ENCODE data around the gene DSTN.

DSTN gene

GRCh38 chr20:17571153-17571527 is 1.3 kb downstream of the DSTN start:
- H3K4me3 ChIP-seq (ENCODE audit: low read length), result peak overlapping the region; percentile 68
- DNase-seq (ENCODE audit: low read depth, low spot score), result no peak

- no peak overlapping the region for H3K4me3 ChIP-seq (ENCODE audit: low read length)
- DNase-seq (ENCODE audit: low read depth, low spot score), result no peak
These were observed 2.3 kb downstream of the DSTN start for GRCh38 chr20:17572034-17572638.

DNA sequence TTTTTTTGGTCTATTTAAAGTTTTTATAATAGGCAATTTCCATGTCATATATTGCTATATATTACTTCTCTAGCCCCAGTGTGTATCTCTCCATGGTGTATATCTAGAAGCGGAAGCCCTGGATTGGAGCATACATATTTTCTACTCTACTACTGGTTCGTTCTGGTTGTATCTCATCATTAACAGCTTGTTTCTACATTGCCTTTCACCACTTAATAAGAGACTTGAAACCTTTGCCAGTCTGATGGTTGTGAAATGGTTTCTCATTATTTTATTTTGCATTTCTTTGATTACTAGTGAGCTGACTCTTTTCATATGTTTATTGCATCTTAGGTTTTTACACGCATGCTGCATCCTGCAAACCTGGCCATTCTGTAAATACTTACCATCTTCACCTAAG is 3.6 kb downstream of the DSTN start:
- DNase-seq (ENCODE audit: low read depth, low spot score), result no peak
- H3K4me3 ChIP-seq (ENCODE audit: low read length), result no peak overlapping the region

DNA sequence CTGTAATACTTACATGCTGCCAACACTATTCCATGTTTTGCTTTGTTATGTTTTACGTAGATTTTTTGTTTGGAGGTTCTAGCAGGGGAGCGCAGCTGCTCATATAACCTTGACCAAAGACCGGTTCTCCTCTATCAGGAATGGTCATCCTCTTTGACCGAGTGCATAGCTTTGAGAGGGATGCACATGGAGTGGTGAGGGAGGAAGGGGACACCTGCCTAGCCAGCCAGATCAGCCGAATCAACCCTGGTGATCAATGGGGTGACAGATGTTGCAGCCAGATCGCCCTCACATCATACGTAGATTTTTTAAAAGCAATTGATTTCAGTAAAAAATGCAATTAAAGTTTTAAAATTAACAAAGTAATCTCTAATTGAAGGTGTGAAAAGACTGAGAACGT is 6.3 kb downstream of the DSTN start:
- no peak overlapping the region for H3K4me3 ChIP-seq (ENCODE audit: low read length)
- DNase-seq (ENCODE audit: low read depth, low spot score), result no peak

GRCh38 chr20:17579369-17580039 is 9.6 kb downstream of the DSTN start:
- H3K4me3 ChIP-seq (ENCODE audit: low read length), result no peak overlapping the region
- no peak for DNase-seq (ENCODE audit: low read depth, low spot score)

- no peak overlapping the region for H3K4me3 ChIP-seq (ENCODE audit: low read length)
- no peak for DNase-seq (ENCODE audit: low read depth, low spot score)
These were observed 11.0 kb downstream of the DSTN start for GRCh38 chr20:17580895-17581294.

- DNase-seq (ENCODE audit: low read depth, low spot score), result no peak
- H3K4me3 ChIP-seq (ENCODE audit: low read length), result no peak overlapping the region
These were observed 13.3 kb downstream of the DSTN start for GRCh38 chr20:17583126-17583525.

DNA sequence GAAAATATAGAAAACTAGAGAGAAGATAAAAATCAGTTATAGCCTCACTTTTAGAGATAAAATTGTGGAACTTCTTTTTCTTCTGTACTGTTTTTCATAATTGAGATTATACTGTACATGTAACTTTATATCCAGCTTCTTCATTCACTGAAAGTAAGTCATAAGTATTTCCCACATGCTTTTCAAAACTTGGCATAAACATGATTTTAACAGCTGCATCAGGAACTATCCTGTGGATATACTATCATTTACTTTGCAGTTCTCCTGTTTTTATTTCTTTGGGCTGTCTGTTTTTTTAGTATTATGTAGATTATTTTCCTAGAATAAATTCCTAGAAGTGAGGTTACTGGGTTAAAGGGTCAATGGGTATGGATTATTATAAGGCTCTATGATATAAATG is 14.8 kb downstream of the DSTN start:
- DNase-seq (ENCODE audit: low read depth, low spot score), result no peak
- no peak overlapping the region for H3K4me3 ChIP-seq (ENCODE audit: low read length)

- H3K4me3 ChIP-seq (ENCODE audit: low read length), result no peak overlapping the region
- no peak for DNase-seq (ENCODE audit: low read depth, low spot score)
These were observed 16.4 kb downstream of the DSTN start for GRCh38 chr20:17586250-17586649.

GRCh38 chr20:17587148-17587547 is 17.3 kb downstream of the DSTN start:
- no peak overlapping the region for H3K4me3 ChIP-seq (ENCODE audit: low read length)
- no peak for DNase-seq (ENCODE audit: low read depth, low spot score)

GRCh38 chr20:17587824-17588223 is 17.9 kb downstream of the DSTN start:
- no peak for DNase-seq (ENCODE audit: low read depth, low spot score)
- H3K4me3 ChIP-seq (ENCODE audit: low read length), result no peak overlapping the region

DNA sequence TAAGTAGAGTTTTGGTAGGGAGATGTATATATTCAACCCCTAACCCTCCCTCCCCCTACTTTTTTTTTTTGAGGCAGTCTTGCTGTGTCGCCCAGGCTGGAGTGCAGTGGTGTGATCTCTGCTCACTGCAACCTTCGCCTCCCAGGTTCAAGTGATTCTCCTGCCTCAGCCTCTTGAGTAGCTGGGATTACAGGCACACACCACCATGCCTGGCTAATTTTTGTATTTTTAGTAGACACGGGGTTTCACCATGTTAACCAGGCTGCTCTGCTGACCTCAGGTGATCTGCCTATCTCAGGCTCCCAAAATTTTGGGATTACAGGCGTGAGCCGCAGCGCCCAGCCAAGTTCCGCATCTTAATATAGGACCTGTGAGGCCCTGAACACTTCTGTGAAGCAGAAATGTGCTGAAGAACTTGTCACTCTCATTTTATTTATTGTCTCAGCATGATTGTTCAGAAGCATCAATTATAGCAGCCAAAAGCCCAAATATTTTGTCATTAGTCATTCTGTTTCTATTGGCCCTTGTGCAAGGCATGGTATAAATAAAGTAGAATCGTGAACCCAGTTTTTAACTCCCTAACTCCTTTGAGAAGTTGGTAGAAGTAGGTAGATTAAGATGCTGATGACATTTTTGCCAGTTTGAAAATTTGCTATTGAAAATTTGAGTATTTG is 19.4 kb downstream of the DSTN start:
- DNase-seq (ENCODE audit: low read depth, low spot score), result no peak
- H3K4me3 ChIP-seq (ENCODE audit: low read length), result no peak overlapping the region

GRCh38 chr20:17590245-17590644 is 20.4 kb downstream of the DSTN start:
- no peak overlapping the region for H3K4me3 ChIP-seq (ENCODE audit: low read length)
- DNase-seq (ENCODE audit: low read depth, low spot score), result no peak

- DNase-seq (ENCODE audit: low read depth, low spot score), result no peak
- no peak overlapping the region for H3K4me3 ChIP-seq (ENCODE audit: low read length)
These were observed 24.0 kb downstream of the DSTN start for GRCh38 chr20:17593902-17594301.

DNA sequence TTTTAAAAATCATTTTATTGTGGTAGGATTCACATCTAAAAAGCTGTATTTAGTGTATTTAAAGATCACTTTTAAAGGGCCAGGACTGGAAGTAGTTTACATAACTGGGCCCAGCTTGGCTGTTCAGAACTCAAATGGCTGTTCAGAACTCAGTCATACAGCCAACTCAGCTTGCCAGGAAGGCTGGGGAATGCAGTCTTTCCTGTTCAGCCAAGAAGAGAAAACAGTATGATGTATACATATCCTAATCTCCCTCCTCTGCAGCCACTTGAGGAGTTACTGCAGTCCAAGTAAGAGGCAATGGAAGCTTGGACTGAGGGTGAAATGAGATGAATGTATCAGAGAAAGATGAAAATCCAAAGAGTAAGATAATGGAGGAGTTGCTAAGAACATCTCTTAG is 24.6 kb downstream of the DSTN start:
- no peak for DNase-seq (ENCODE audit: low read depth, low spot score)
- no peak overlapping the region for H3K4me3 ChIP-seq (ENCODE audit: low read length)

DNA sequence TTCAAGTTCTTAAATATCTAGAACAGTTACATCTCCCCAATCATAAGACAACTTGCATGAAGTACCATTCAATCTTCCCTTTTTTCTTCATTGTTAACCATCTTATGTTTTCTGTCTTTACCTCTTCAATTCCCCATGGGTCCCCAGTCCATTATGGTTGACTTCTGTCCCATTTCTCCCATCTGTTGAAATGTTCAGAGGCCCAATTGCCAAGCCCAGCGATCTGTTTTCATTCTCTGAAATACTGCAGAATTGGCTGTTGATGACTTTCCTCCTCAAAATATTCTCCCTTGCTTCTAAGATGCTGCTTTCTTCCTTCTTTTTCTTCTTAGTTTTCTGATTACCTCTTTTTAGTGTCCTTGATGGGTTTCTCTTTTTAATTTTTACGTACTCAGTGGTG is 26.0 kb downstream of the DSTN start:
- DNase-seq (ENCODE audit: low read depth, low spot score), result no peak
- H3K4me3 ChIP-seq (ENCODE audit: low read length), result no peak overlapping the region

DNA sequence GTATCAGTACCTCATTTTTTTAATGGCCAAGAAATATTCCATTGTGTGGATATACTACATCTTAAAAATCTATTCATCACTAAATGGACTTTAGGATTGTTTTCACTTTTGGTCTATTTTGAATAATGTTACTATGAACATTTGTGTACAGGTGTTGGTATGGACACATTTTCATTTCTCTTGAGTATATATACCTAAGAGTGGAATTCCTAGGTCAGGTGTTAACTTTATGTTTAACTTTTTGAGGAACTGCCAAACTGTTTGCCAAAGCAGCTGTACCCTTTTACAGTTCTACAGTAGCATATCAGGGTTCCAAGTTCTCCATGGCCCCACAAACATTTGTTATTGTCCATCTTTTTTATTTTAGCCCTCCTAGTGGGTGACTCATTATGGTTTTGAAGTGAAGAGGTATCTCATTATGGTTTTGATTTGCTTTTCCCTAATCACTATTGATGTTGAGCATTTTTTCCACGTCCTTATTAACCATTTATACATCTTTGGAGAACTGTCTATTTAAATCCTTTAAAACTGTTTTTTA is 28.2 kb downstream of the DSTN start:
- H3K4me3 ChIP-seq (ENCODE audit: low read length), result no peak overlapping the region
- DNase-seq (ENCODE audit: low read depth, low spot score), result no peak

DNA sequence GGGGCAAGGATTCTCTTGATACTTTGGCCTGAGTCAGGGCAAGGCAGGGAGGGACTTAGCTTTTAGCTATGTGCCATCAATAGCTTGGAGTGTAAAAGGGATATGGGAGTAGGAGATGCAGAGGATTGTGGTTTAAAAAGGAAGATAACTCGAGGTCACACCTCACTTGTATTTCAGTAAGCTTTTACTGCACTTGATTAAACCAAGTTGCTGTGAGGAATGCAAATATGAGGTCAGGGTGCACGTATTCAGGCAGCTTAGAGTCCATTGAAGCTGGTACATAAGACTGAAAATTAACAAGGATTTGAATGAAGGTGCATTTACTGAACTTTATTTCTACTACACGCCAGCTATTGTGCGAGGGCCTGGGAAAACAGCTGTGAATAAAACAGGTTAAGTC is 32.1 kb downstream of the DSTN start:
- no peak for DNase-seq (ENCODE audit: low read depth, low spot score)

GRCh38 chr20:17602493-17602892 is 32.6 kb downstream of the DSTN start:
- DNase-seq (ENCODE audit: low read depth, low spot score), result no peak
- H3K4me3 ChIP-seq (ENCODE audit: low read length), result no peak overlapping the region

More for the DNA sequence above, 32.1 kb downstream of the DSTN start:
- H3K4me3 ChIP-seq (ENCODE audit: low read length), result no peak overlapping the region

GRCh38 chr20:17605131-17605660 is 35.3 kb downstream of the DSTN start:
- no peak overlapping the region for H3K4me3 ChIP-seq (ENCODE audit: low read length)
- DNase-seq (ENCODE audit: low read depth, low spot score), result no peak
